A549 (cell line): Measurements from ENCODE around the gene ALDH5A1.

ENCODE experiments used
- CEBPB ChIP-seq, 2 experiments: fragments of >200 bp in 1 of 2; sonication (Bioruptor Twin) in 1 of 2; formaldehyde crosslinking in 1 of 2; IDR thresholded peaks; 2 replicates each; pipeline ENCODE4 v1.6.1; 2012 to 2016
- CHD2 ChIP-seq: fragments of 150-350 bp; IDR thresholded peaks from 2 replicates; pipeline ENCODE4 v1.6.1; 2014; ENCODE audit warnings: low read length; ENCODE audit not compliant: partially characterized antibody
- CHD4 ChIP-seq: fragments of 200-600 bp; sonication (generic); IDR thresholded peaks from 2 replicates; pipeline ENCODE4 v1.6.1; 2016; ENCODE audit warnings: antibody characterized with exemption, mild to moderate bottlenecking, borderline replicate concordance
- EHMT2 ChIP-seq: fragments of 200-600 bp; sonication (generic); IDR thresholded peaks from 2 replicates; pipeline ENCODE4 v1.6.1; 2016; ENCODE audit warnings: antibody characterized with exemption, low read depth, mild to moderate bottlenecking, moderate library complexity
- EP300 ChIP-seq, 2 experiments: fragments of >200 bp; sonication (Bioruptor Twin); formaldehyde crosslinking; IDR thresholded peaks; 2 replicates in 1 of 2; 3 replicates in 1 of 2; pipeline ENCODE4 v1.6.1; 2016 to 2017
- HOXA7 ChIP-seq: fragments of 250-450 bp; sonication (Bioruptor Pico); IDR thresholded peaks from 2 replicates; pipeline ENCODE4 v1.5.0; 2020; ENCODE audit warnings: mild to moderate bottlenecking, moderate library complexity
- JUNB ChIP-seq: fragments of >200 bp; sonication (Bioruptor Twin); formaldehyde crosslinking; IDR thresholded peaks from 2 replicates; pipeline ENCODE4 v1.6.1; 2016
- TF ChIP-seq, protein P1 (sequence below): fragments of >200 bp; sonication (Bioruptor Twin); formaldehyde crosslinking; IDR thresholded peaks from 3 replicates; pipeline ENCODE4 v1.5.1; 2016

DNA sequence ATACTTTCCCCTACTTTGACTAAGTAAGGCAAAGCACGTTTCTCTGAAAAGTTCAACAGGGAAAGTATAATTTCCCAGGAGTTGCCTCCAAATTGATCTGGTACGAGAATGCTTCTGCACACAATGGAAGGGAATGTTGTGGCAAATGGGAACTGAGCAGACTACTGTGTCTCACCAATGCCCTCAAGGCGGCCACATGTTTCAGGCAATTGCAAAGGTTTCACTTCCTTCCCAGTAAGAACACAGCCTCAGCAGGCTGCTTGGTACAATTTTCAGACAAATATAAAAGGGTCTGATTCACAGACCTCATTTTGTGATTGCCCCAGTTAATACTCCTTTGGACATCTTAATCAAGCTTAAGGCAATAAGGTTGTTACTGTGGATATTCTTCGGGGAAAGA is 80.0 kb downstream of the ALDH5A1 start:
- TF ChIP-seq CEBPB (IDR thresholded peaks at IDR 0.05): no peak
- no peak for TF ChIP-seq CHD4
- TF ChIP-seq, protein P1, sequence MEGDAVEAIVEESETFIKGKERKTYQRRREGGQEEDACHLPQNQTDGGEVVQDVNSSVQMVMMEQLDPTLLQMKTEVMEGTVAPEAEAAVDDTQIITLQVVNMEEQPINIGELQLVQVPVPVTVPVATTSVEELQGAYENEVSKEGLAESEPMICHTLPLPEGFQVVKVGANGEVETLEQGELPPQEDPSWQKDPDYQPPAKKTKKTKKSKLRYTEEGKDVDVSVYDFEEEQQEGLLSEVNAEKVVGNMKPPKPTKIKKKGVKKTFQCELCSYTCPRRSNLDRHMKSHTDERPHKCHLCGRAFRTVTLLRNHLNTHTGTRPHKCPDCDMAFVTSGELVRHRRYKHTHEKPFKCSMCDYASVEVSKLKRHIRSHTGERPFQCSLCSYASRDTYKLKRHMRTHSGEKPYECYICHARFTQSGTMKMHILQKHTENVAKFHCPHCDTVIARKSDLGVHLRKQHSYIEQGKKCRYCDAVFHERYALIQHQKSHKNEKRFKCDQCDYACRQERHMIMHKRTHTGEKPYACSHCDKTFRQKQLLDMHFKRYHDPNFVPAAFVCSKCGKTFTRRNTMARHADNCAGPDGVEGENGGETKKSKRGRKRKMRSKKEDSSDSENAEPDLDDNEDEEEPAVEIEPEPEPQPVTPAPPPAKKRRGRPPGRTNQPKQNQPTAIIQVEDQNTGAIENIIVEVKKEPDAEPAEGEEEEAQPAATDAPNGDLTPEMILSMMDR: no peak
- no peak for TF ChIP-seq JUNB
- no peak for TF ChIP-seq HOXA7 (CRISPR knock-in tag)
- no peak for TF ChIP-seq EHMT2
- no peak for TF ChIP-seq EP300 (IDR thresholded peaks at IDR 0.05)
- TF ChIP-seq CHD2: no peak
